Adrenal gland (tissue), 12 donors: ENCODE data around the gene CECR2. TPM values are rescaled to one million over a fixed set of nuclear protein-coding genes. Genes with fewer than 3 reads are reported as not detected.

ENCODE experiments used
- DNase-seq, 7 donors: peaks; one replicate each; pipeline ENCODE4 v3.0.0-alpha.2; 2019 to 2020
- H3K27ac ChIP-seq, 5 donors: fragments of 200-600 bp; sonication (generic) in 4 of 5; 1 replicate in 3 of 5; 2 replicates in 2 of 5; pipeline versions ENCODE4 v1.5.1 to v1.8.0; 2016 to 2020; ENCODE audit warnings: mild to moderate bottlenecking in 1 of 5
- H3K27me3 ChIP-seq: fragments of 200-600 bp; 2 replicates; pipeline ENCODE4 v1.8.0; 2021
- H3K36me3 ChIP-seq, 2 donors: fragments of 200-600 bp; replicated peaks in 1 of 2; 1 replicate in 1 of 2; 2 replicates in 1 of 2; pipeline versions ENCODE4 v1.5.1 to v1.8.0; 2018 to 2022
- H3K4me1 ChIP-seq, 2 donors: fragments of 200-600 bp; replicated peaks in 1 of 2; 1 replicate in 1 of 2; 2 replicates in 1 of 2; pipeline versions ENCODE4 v1.5.1 to v1.8.0; 2018 to 2021
- H3K4me3 ChIP-seq, 4 donors: fragments of 200-600 bp; sonication (generic) in 3 of 4; one replicate each; pipeline ENCODE4 v1.5.1; 2016 to 2018
- H3K9me3 ChIP-seq, 3 donors: fragments of 200-600 bp; sonication (generic) in 1 of 3; replicated peaks in 1 of 3; 1 replicate in 2 of 3; 2 replicates in 1 of 3; pipeline versions ENCODE4 v1.5.1 to v1.8.0; 2016 to 2021
- POLR2A ChIP-seq, 2 donors: fragments of 450-650 bp; IDR thresholded peaks; one replicate each; pipeline ENCODE4 v1.6.1; 2017; ENCODE audit warnings: antibody characterized with exemption in 2 of 2, mild to moderate bottlenecking in 2 of 2, moderate library complexity in 1 of 2
- WGBS, 4 donors: extraction: QIAGEN DNeasy Blood & Tissue Kit in 2 of 4; methylation state at CpG; one replicate each; pipeline versions ENCODE4 v1.1.5 to v1.1.7; 2013 to 2017; 5-methylcytosine and 5-hydroxymethylcytosine counted together
- intact Hi-C, 2 donors: fragments of 100-400 bp; cut with DNase I; formaldehyde crosslinking; loops; one replicate each; pipeline versions ENCODE4 v1.14.1 to v1.15.0; 2022 to 2023
- polyA plus RNA-seq, 3 donors: library from polyadenylated mRNA; stranded (reverse); fragments of 200-250 nt in 2 of 3; fragments of 350-450 nt in 1 of 3; fragmentation: Illumina TruSeq in 1 of 3; extraction: RNeasy Lipid Tissue Mini Kit (QIAGEN cat#74804) in 1 of 3; gene quantifications; one replicate each; pipeline ENCODE4 v1.2.3, GENCODE V29; 2013 to 2014
- total RNA-seq, 9 donors: library from RNA; depleted of rRNA in 4 of 9; stranded (reverse); fragments of >200 nt in 4 of 9; fragments of 120-200 nt in 1 of 9; fragmentation: NEBNext Ultra II Directional in 1 of 9; extraction: Animal tissue kit (Norgen Biotek cat#: 25700) in 1 of 9; gene quantifications; one replicate each; pipeline versions ENCODE4 v1.1.0 to v1.2.4, GENCODE V29; 2013 to 2023
- TF ChIP-seq, protein P1 (sequence below), 6 experiments: fragments of 450-650 bp in 4 of 6; fragments of 200-600 bp in 2 of 6; sonication (generic) in 1 of 6; IDR thresholded peaks; 1 replicate in 5 of 6; 2 replicates in 1 of 6; pipeline versions ENCODE4 v1.5.1 to v1.8.0; 2016 to 2021; ENCODE audit warnings: antibody characterized with exemption in 6 of 6, mild to moderate bottlenecking in 2 of 6, moderate library complexity in 1 of 6
- donor health status: healthy with polysubstance abuse.
- donor health status: Bipolar disorder and iron deficiency.
- donor health status: DM: yes; HTN: yes; CAD: no.
- donor health status: DM: no; HTN: no; CAD: no.
- donor health status: DM: no; HTN: no; CAD: no.
- donor health status: DM: yes; HTN: yes; CAD: no.

CECR2 gene
- total and polyA plus RNA-seq, 12 donors: 0.20 to 1.7 (median 0.67) TPM

DNA sequence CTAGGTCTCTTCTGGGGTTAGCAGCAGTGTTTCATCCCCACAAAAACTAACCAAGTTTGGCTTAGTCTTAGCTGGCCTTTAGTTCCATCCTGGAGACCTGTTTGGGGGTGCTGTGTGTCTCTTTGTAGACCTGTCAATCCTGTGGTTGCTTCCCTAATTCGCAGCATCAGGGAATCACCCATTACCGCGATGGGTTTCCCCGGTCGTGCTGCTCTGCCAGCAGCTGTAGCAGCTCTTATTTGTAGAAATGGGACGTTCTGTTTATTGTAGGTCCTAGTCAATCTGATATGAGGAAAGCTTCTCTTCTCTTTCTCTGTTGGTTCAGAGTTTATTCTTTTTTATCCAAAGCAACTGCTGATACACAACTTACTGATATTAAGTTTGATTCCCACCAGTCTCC lies 91.6 kb downstream of the CECR2 start:
- Histone ChIP-seq H3K4me1 (no peaks in the 10 kb centered on the region), H3K27me3 (no peaks in the 10 kb centered on the region), H3K9me3 (no peaks in the 10 kb centered on the region), H3K36me3 (no peaks in the 10 kb centered on the region), H3K27ac (no peak overlapping the region), H3K4me3 (no peak overlapping the region)
- TF ChIP-seq, protein P1, sequence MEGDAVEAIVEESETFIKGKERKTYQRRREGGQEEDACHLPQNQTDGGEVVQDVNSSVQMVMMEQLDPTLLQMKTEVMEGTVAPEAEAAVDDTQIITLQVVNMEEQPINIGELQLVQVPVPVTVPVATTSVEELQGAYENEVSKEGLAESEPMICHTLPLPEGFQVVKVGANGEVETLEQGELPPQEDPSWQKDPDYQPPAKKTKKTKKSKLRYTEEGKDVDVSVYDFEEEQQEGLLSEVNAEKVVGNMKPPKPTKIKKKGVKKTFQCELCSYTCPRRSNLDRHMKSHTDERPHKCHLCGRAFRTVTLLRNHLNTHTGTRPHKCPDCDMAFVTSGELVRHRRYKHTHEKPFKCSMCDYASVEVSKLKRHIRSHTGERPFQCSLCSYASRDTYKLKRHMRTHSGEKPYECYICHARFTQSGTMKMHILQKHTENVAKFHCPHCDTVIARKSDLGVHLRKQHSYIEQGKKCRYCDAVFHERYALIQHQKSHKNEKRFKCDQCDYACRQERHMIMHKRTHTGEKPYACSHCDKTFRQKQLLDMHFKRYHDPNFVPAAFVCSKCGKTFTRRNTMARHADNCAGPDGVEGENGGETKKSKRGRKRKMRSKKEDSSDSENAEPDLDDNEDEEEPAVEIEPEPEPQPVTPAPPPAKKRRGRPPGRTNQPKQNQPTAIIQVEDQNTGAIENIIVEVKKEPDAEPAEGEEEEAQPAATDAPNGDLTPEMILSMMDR (IDR thresholded peaks at IDR 0.05): no peak
- TF ChIP-seq POLR2A (IDR thresholded peaks at IDR 0.05): no peak
- no peak for DNase-seq
- WGBS, 4 donors: 84 to 87% (median 86%) methylated on average over 6 of the region's 6 CpGs
- intact Hi-C loops: no loop called here

DNA sequence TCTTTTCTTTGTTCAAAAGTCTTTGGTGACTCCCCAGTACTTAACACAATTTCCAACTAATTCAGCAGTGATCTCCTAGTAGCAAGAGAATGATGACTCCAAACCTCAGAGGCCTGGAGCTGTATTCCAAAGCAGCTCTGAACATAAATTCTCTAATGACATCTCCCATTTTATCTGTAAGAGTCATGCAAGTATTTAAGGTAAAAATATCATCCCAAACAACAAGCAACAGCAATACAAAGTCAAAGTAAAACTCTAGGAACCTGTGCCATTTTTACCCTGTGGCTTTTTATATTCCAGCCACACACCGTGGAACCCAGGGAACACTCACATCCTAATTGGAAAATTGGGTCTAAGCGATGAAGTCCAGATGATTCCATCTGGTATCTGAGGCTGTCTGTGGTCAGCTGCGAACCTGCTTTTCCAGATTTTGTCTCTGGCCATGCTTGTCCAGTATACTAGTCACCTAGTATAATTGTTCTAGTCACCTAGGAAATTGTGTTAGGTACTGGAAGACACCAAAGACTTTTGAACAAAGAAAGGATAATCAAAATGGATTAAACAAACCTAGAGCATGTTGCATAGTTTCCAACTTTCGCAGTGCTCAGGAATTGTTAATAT lies 101.7 kb downstream of the CECR2 start:
- WGBS, 4 donors: 82 to 94% (median 89%) methylated on average over 4 of the region's 4 CpGs
- Histone ChIP-seq H3K4me3 (no peak overlapping the region), H3K9me3 (no peaks in the 10 kb centered on the region), H3K4me1 (no peaks in the 10 kb centered on the region), H3K36me3 (no peaks in the 10 kb centered on the region), H3K27me3 (peaks cover 3% of the 10 kb centered on the region), H3K27ac (no peak overlapping the region)
- no peak for DNase-seq
- intact Hi-C loops: no loop called here
- TF ChIP-seq, protein P1 (IDR thresholded peaks at IDR 0.05): no peak
- TF ChIP-seq POLR2A (IDR thresholded peaks at IDR 0.05): no peak

DNA sequence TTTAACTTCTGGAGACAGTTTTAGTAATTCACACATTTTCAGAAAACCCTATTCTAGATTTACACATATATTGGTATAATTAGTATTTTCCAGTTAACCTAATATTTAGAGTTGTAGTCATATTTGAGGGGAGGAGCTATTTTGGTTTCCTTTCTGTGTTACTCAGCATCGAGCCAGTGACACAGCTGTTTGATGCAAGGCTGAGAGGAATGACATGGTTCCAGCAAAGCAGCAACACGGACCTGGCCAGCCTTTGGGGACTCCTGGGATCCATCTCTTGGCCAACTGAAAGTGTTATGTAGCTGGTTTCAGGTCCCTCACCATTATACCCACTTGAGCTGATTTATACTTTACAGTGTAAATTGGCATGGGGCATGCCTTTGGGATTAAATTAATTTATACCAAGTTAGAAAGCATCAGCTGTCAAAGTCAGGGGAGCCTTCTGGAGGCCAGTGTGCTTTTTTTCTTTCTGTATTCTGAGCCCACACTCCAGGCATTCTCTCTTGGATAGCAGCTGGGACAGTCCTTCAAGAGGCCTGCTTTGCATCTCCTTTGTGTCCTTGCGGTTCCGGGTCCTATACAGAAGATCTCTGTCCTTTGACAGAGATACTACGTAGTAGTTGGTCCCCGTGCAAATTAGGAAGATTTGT lies 102.8 kb downstream of the CECR2 start:
- DNase-seq: no peak
- H3K36me3 ChIP-seq: no peaks in the 10 kb centered on the region
- H3K27me3 ChIP-seq: peaks cover 3% of the 10 kb centered on the region
- H3K4me3 ChIP-seq: no peak overlapping the region
- TF ChIP-seq, protein P1 (IDR thresholded peaks at IDR 0.05): no peak
- TF ChIP-seq POLR2A (IDR thresholded peaks at IDR 0.05): no peak
- intact Hi-C loops: no loop called here
- H3K4me1 ChIP-seq: no peaks in the 10 kb centered on the region
- WGBS, 4 donors: 63 to 70% (median 67%) methylated on average over 6 of the region's 6 CpGs
- H3K9me3 ChIP-seq: no peaks in the 10 kb centered on the region
- no peak overlapping the region for H3K27ac ChIP-seq

DNA sequence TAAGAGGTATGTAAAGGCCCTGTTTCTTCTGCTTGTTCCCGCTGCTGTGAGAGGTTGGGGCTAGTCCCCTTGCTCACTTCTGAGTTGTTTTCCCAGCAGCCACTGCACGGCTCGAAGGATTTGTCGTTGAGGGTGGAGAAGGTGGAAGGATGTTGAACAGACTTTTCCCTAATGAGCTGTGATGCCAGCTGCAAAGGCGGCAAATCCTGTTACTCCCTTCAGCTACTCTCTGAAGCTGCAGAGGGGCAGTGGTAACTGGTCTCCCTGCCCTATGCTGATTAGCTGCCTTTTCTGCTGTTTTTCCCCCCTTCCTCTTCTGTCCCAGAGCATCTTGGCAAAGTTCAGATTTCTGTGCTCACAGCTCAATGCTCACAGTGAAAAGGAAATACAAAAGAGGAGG lies 103.7 kb downstream of the CECR2 start:
- no peaks in the 10 kb centered on the region for H3K36me3 ChIP-seq
- H3K4me1 ChIP-seq: no peaks in the 10 kb centered on the region
- no peak overlapping the region for H3K27ac ChIP-seq
- H3K27me3 ChIP-seq: peaks cover 3% of the 10 kb centered on the region
- H3K9me3 ChIP-seq: no peaks in the 10 kb centered on the region
- DNase-seq: no peak
- TF ChIP-seq, protein P1 (IDR thresholded peaks at IDR 0.05): no peak
- TF ChIP-seq POLR2A (IDR thresholded peaks at IDR 0.05): no peak
- 60 to 77% (median 63%) methylated on average over 5 of the region's 5 CpGs for WGBS, 4 donors
- no peak overlapping the region for H3K4me3 ChIP-seq
- intact Hi-C loops: no loop called here
